BE2C (cell line): Measurements from ENCODE around the gene LRRFIP1.

Experiments
- DNase-seq: peaks from one replicate; pipeline ENCODE4 v3.0.0-alpha.2; 2020
- H3K27me3 ChIP-seq: fragments of 250-450 bp; sonication (Bioruptor Pico); 2 replicates; pipeline ENCODE4 v1.5.1; 2020; ENCODE audit warnings: mild to moderate bottlenecking
- H3K36me3 ChIP-seq: fragments of 250-450 bp; sonication (Bioruptor Pico); 2 replicates; pipeline ENCODE4 v1.5.1; 2020; ENCODE audit warnings: mild to moderate bottlenecking
- H3K4me1 ChIP-seq: fragments of 250-450 bp; sonication (Bioruptor Pico); 2 replicates; pipeline ENCODE4 v1.5.1; 2020
- H3K4me3 ChIP-seq: 2 replicates; pipeline ENCODE4 v1.5.1; 2011; ENCODE audit warnings: low read depth, low read length
- H3K9me3 ChIP-seq: fragments of 250-450 bp; sonication (Bioruptor Pico); 2 replicates; pipeline ENCODE4 v1.5.1; 2020
- TF ChIP-seq, protein P1 (sequence below): IDR thresholded peaks from 2 replicates; pipeline ENCODE4 v1.5.1; 2012; ENCODE audit warnings: mild to moderate bottlenecking, low read depth, low read length

LRRFIP1 gene

DNA sequence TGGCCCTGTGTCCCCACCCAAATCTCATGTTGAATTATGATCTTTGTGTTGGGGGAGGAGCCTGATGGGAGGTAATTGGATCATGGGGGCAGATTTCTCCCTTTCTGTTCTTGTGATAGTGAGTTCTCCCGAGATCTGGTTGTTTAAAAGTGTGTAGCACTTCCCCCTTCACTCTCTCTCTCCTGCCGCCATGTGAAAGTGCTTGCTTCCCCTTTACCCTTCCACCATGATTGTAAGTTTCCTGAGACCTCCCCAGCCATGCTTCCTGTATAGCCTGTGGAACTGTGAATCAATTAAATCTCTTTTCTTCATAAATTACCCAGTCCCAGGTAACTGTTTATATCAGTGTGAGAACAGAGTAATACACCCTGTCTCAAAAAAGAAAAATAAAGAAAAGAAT is 25.5 kb downstream of the LRRFIP1 start:
- TF ChIP-seq, protein P1, sequence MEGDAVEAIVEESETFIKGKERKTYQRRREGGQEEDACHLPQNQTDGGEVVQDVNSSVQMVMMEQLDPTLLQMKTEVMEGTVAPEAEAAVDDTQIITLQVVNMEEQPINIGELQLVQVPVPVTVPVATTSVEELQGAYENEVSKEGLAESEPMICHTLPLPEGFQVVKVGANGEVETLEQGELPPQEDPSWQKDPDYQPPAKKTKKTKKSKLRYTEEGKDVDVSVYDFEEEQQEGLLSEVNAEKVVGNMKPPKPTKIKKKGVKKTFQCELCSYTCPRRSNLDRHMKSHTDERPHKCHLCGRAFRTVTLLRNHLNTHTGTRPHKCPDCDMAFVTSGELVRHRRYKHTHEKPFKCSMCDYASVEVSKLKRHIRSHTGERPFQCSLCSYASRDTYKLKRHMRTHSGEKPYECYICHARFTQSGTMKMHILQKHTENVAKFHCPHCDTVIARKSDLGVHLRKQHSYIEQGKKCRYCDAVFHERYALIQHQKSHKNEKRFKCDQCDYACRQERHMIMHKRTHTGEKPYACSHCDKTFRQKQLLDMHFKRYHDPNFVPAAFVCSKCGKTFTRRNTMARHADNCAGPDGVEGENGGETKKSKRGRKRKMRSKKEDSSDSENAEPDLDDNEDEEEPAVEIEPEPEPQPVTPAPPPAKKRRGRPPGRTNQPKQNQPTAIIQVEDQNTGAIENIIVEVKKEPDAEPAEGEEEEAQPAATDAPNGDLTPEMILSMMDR: no peak
- H3K36me3 ChIP-seq: no peaks in the 10 kb centered on the region
- H3K4me3 ChIP-seq: no peak overlapping the region
- no peaks in the 10 kb centered on the region for H3K27me3 ChIP-seq
- no peaks in the 10 kb centered on the region for H3K4me1 ChIP-seq
- no peaks in the 10 kb centered on the region; the same call in none of the 2 replicates for H3K9me3 ChIP-seq
- DNase-seq: no peak

DNA sequence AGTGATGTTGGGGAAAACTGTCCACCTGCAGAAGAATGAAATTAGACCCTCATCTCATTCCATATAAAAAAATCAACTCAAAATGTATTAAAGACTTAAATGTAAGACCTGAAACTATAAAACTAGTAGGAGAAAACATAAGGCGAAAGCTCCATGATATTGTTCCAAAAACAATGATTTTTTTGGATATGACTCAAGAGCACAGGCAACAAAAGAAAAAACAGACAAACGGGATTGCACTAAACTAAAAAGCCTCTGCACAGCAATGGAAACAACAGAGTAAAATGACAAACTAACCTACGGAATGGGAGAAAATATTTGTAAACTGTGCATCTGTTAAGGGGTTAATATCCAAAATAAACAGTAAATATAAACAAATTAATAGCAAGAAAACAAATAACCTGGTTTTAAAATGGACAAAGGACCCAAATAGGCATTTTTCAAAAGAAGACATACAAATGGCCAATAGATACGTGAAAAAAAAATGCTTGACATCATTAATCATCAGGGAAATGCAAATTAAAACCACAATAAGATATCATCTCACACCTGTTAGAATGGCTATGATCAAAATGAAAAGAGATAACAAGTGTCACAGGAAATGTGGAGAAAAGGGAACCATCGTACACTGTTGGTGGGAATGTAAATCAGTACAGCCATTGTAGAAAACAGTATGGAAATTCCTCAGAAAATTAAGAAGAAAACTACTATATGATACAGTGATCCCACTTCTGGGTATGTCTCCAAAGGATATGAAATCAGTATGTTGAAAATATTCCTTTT is 26.6 kb downstream of the LRRFIP1 start:
- no peak overlapping the region for H3K4me3 ChIP-seq
- DNase-seq: no peak
- H3K4me1 ChIP-seq: no peaks in the 10 kb centered on the region
- TF ChIP-seq, protein P1: no peak
- H3K36me3 ChIP-seq: no peaks in the 10 kb centered on the region
- no peaks in the 10 kb centered on the region for H3K27me3 ChIP-seq
- no peaks in the 10 kb centered on the region; the same call in none of the 2 replicates for H3K9me3 ChIP-seq

DNA sequence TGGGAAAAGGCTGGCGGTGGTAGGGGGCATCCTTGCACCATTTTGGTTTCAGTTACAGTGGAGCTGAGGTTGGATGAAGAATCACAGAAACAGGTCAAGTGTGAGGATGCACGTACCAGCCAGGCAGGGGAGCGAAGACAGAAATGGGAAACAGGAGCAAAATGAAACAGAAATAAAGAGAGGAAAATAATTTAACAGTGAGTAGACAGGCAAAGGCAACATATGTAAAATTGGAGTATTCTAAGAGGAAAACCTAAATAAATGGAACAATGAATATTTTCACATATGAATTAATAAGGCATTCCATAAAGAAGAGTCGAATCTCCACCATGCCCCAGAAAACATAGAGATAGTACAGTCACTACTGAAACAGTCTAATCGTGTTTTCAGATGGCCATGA is 29.7 kb downstream of the LRRFIP1 start:
- no peak for DNase-seq
- Histone ChIP-seq H3K27me3 (no peaks in the 10 kb centered on the region), H3K4me3 (no peak overlapping the region), H3K4me1 (0 out of 2 replicates have a peak, but pooled peaks cover under 1% of the 10 kb centered on the region), H3K36me3 (no peaks in the 10 kb centered on the region), H3K9me3 (no peaks in the 10 kb centered on the region; the same call in none of the 2 replicates)
- TF ChIP-seq, protein P1: no peak

DNA sequence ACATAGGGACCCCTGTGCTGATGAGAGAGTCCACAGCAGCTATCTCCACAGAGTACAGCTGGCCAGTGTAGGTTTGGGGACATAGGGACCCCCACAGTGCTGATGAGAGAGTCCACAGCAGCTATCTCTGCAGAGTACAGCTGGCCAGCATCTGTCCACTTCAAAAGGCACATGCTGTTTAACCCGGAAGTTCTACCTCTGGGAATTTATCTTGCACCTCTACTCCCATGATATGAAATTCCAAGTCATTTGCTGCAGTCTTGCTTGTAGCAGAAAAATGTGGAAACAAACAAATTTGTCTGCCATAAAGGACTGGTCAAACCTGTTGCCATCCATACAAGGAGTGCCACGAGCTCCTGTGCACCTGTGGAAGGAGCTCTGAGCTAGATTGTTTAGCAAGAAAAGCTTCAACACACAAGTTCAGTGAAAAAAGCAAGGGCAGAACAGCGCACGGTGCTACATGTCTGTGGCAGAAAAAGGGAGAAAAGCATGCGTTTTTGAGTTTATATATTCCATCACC is 33.1 kb downstream of the LRRFIP1 start:
- H3K36me3 ChIP-seq: no peaks in the 10 kb centered on the region
- no peak for DNase-seq
- peaks cover 17% of the 10 kb centered on the region for H3K4me1 ChIP-seq
- H3K27me3 ChIP-seq: no peaks in the 10 kb centered on the region
- no peak overlapping the region for H3K4me3 ChIP-seq
- TF ChIP-seq, protein P1: no peak
- no peaks in the 10 kb centered on the region for H3K9me3 ChIP-seq

DNA sequence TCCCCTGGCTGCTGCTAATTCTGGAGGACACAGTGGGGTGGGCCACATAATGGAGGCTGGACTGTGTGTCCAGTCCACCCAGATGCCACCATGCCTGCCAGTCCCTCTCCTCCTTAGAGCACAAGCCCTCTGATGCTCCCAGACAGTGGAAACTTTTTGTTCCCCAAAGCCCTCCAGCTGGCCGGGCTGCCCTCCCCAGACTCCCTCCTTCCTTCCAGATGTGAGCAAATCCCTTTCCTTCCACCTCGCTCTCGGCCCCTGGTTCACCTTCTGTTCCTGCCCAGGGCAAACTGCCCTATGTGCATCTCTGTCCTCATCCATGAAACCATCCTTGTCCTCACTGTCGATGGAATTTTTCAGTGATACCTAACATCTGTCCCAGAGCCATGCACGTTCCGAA is 33.9 kb downstream of the LRRFIP1 start:
- no peak overlapping the region for H3K4me3 ChIP-seq
- no peaks in the 10 kb centered on the region for H3K36me3 ChIP-seq
- no peak for DNase-seq
- no peaks in the 10 kb centered on the region for H3K27me3 ChIP-seq
- peaks cover 23% of the 10 kb centered on the region for H3K4me1 ChIP-seq
- TF ChIP-seq, protein P1: no peak
- no peaks in the 10 kb centered on the region for H3K9me3 ChIP-seq

DNA sequence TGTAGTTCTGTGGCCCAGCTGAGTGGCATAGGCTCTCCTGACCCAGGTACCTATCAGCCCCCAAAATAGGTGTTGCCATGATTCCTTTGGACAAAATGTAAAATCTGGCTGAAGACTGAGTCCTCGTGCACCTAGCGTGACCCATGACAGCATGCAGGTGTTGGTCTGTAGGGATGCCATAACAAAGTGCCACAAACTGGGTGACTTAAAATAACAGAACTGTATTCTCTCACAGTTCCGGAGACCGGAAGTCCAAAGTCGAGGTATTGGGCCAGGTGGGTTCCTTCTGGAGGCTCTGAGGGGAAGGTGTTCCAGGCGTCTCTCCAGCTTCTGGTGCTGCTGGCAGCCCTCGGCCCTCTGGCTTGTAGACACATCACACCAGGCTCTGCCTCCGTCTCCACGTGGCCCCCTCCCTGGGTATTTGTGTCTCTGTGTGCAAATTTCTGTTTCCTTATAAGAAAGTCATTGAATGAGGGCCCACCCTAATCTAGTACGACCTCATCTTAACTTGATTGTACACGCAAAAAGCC is 34.5 kb downstream of the LRRFIP1 start:
- Histone ChIP-seq H3K4me3 (no peak overlapping the region), H3K36me3 (no peaks in the 10 kb centered on the region), H3K27me3 (no peaks in the 10 kb centered on the region), H3K9me3 (no peaks in the 10 kb centered on the region), H3K4me1 (peaks cover 23% of the 10 kb centered on the region)
- DNase-seq: no peak
- TF ChIP-seq, protein P1: no peak
